B cell (primary cell): ENCODE data around the gene SH3RF3. TPM values are rescaled to one million over a fixed set of nuclear protein-coding genes. Genes with fewer than 3 reads are reported as not detected.

Experiments used
- ATAC-seq: fragments of 200-7000 bp; cut with Tn5 transposase; one replicate; pipeline ENCODE4 v1.10.0; 2021; ENCODE audit warnings: low read depth, mild to moderate bottlenecking, moderate number of reproducible peaks, moderate library complexity
- CTCF ChIA-PET: fragments of 350-600 bp; sonication (Branson Sonifier 250); formaldehyde crosslinking; loops from one replicate; lab custom pipeline; 2021; ENCODE audit warnings: antibody characterized with exemption, inconsistent platforms; lab: Charles Lee
- POLR2A ChIA-PET: fragments of 350-600 bp; sonication (Branson Sonifier 250); formaldehyde crosslinking; loops from one replicate; lab custom pipeline; 2021; ENCODE audit warnings: antibody characterized with exemption; lab: Charles Lee
- DNase-seq: peaks from one replicate; pipeline ENCODE4 v3.0.0; 2013
- H2AFZ ChIP-seq: 2 replicates; pipeline ENCODE4 v1.6.1; 2012; ENCODE audit warnings: mild to moderate bottlenecking, low read depth, low read length; ENCODE audit not compliant: insufficient read depth, poor library complexity, severe bottlenecking
- H3K27ac ChIP-seq, 2 donors: 1 replicate in 1 of 2; 2 replicates in 1 of 2; pipeline ENCODE4 v1.5.1; 2012 to 2013; ENCODE audit warnings: low read length in 2 of 2, mild to moderate bottlenecking in 2 of 2, moderate library complexity in 1 of 2
- H3K27me3 ChIP-seq, 4 experiments: fragments of 200-600 bp in 1 of 4; sonication (generic) in 1 of 4; replicated peaks in 1 of 4; 1 replicate in 2 of 4; 2 replicates in 2 of 4; pipeline versions ENCODE4 v1.6.1 to v1.7.0; 2013 to 2016; ENCODE audit warnings: low read length in 3 of 4, mild to moderate bottlenecking in 2 of 4, mixed read lengths in 1 of 4, moderate library complexity in 1 of 4; ENCODE audit not compliant: insufficient read depth in 4 of 4, control insufficient read depth in 3 of 4; ENCODE audit errors: control extremely low read depth in 1 of 4
- H3K36me3 ChIP-seq, 2 experiments: replicated peaks in 1 of 2; 1 replicate in 1 of 2; 2 replicates in 1 of 2; pipeline versions ENCODE4 v1.6.1 to v1.7.1; 2013; ENCODE audit warnings: low read length in 1 of 2; ENCODE audit not compliant: insufficient read depth in 2 of 2, control insufficient read depth in 1 of 2; ENCODE audit errors: control extremely low read depth in 1 of 2, extremely low read depth in 1 of 2
- H3K4me1 ChIP-seq, 2 donors: fragments of 200-600 bp in 1 of 2; sonication (generic) in 1 of 2; 1 replicate in 1 of 2; 2 replicates in 1 of 2; pipeline versions ENCODE4 v1.5.1 to v1.6.1; 2013 to 2017; ENCODE audit warnings: low read length in 2 of 2; ENCODE audit not compliant: control insufficient read depth in 2 of 2, insufficient read depth in 2 of 2
- H3K4me2 ChIP-seq: replicated peaks from 2 replicates; pipeline ENCODE3; 2012; ENCODE audit warnings: mild to moderate bottlenecking, low read depth, low read length; ENCODE audit not compliant: poor library complexity, severe bottlenecking
- H3K4me3 ChIP-seq, 5 experiments: fragments of 200-600 bp in 1 of 5; sonication (generic) in 1 of 5; 1 replicate in 3 of 5; 2 replicates in 2 of 5; pipeline versions ENCODE4 v1.5.1 to v1.7.0; 2011 to 2016; ENCODE audit warnings: low read length in 4 of 5, mild to moderate bottlenecking in 4 of 5, low read depth in 2 of 5, control low read depth in 1 of 5, moderate library complexity in 1 of 5; ENCODE audit not compliant: insufficient read depth in 1 of 5; ENCODE audit errors: control extremely low read depth in 1 of 5, extremely low read depth in 1 of 5
- H3K79me2 ChIP-seq: fragments of 200-600 bp; sonication (generic); one replicate; pipeline ENCODE4 v1.6.0; 2016; ENCODE audit warnings: low read length; ENCODE audit not compliant: control insufficient read depth, insufficient read depth
- H3K9ac ChIP-seq: fragments of 200-600 bp; sonication (generic); 2 replicates; pipeline ENCODE4 v1.6.1; 2017; ENCODE audit warnings: mild to moderate bottlenecking, low read length, moderate library complexity
- H3K9me3 ChIP-seq, 3 donors: one replicate each; pipeline versions ENCODE4 v1.6.1 to v1.7.1; 2013; ENCODE audit warnings: low read length in 2 of 3; ENCODE audit not compliant: control insufficient read depth in 2 of 3, insufficient read depth in 1 of 3; ENCODE audit errors: control extremely low read depth in 1 of 3
- H4K20me1 ChIP-seq: 2 replicates; pipeline ENCODE4 v1.6.0; 2012; ENCODE audit warnings: mild to moderate bottlenecking, low read length; ENCODE audit not compliant: insufficient read depth, control insufficient read depth, poor library complexity, severe bottlenecking
- H3K27ac Mint-ChIP-seq: one replicate; pipeline ENCODE4 v1.8.0; 2021; ENCODE audit warnings: mixed read lengths
- H3K27me3 Mint-ChIP-seq: one replicate; pipeline ENCODE4 v1.8.0; 2021; ENCODE audit warnings: mixed read lengths
- H3K4me1 Mint-ChIP-seq: one replicate; pipeline ENCODE4 v1.8.0; 2021; ENCODE audit warnings: mixed read lengths
- H3K4me3 Mint-ChIP-seq: one replicate; pipeline ENCODE4 v1.8.0; 2021; ENCODE audit warnings: mixed read lengths
- H3K9me3 Mint-ChIP-seq: one replicate; pipeline ENCODE4 v1.8.0; 2022; ENCODE audit warnings: mixed read lengths; ENCODE audit not compliant: insufficient read depth
- CTCF ChIP-seq: fragments of 200-600 bp; IDR thresholded peaks from one replicate; pipeline ENCODE4 v1.8.0; 2022; ENCODE audit warnings: antibody characterized with exemption, mild to moderate bottlenecking
- EZH2 ChIP-seq: IDR thresholded peaks from 2 replicates; pipeline ENCODE4 v1.6.1; 2012; ENCODE audit warnings: borderline replicate concordance, low read depth, mild to moderate bottlenecking, moderate library complexity, low read length; ENCODE audit not compliant: insufficient read depth, poor library complexity, severe bottlenecking
- WGBS: methylation state at CpG from one replicate; pipeline ENCODE4 v1.1.5; 2013; ENCODE audit warnings: missing lambda C conversion rate; ENCODE audit not compliant: insufficient coverage; 5-methylcytosine and 5-hydroxymethylcytosine counted together
- intact Hi-C: fragments of 100-400 bp; cut with micrococcal nuclease; formaldehyde crosslinking; loops from one replicate; pipeline ENCODE4 v1.10.0; 2022
- polyA plus RNA-seq: library from polyadenylated mRNA; depleted of rRNA; stranded (reverse); fragments of >200 nt; gene quantifications from 2 replicates; pipeline ENCODE4 v1.2.3, GENCODE V29; 2012
- total RNA-seq, 2 donors: library from RNA; stranded (reverse); fragments of 120-200 nt in 1 of 2; gene quantifications; 1 replicate in 1 of 2; 2 replicates in 1 of 2; pipeline versions ENCODE4 v1.2.3 to v1.2.4, GENCODE V29; 2013 to 2022

SH3RF3 gene
- total and polyA plus RNA-seq, 2 donors (not counting 1 experiment from before 2014, with no cell fraction given): 0.07 to 1.2 TPM

DNA sequence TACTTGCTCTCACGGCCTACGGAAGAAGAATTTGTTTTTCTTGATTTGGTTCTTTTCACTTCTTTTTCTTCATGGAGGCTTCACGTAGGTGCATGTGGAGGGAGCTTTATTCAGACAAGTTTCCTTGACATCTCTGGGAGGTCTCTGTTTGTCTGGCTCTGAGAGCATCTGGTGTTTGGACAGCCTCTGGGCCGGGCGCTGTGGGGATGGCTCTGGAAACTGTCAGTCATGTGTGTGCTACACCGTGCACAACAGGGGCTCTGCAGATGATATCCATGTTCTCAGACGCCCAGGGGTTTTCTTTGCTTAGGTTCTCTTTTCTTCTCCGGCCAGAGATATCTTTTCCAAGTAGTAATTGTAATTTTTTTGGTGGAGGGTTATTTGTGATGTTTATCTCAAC, 130.7 kb downstream of the SH3RF3 start:
- CTCF ChIA-PET: no interaction called here
- Histone ChIP-seq H3K27me3 (no peaks in the 10 kb centered on the region), H4K20me1 (no peaks in the 10 kb centered on the region), H3K27ac (no peak overlapping the region), H3K79me2 (peaks cover 2% of the 10 kb centered on the region), H3K4me1 (peaks cover 36 to 37% of the 10 kb centered on the region in 2 donors), H3K4me3 (no peak overlapping the region), H3K9me3 (no peaks in the 10 kb centered on the region), H3K4me2 (no peak overlapping the region), H3K36me3 (no peaks in the 10 kb centered on the region), H2AFZ (no peak overlapping the region), H3K9ac (no peak overlapping the region)
- no peaks in the 10 kb centered on the region for H3K9me3 Mint-ChIP-seq
- H3K27me3 Mint-ChIP-seq: no peaks in the 10 kb centered on the region
- no peak for DNase-seq
- no peak overlapping the region for H3K4me3 Mint-ChIP-seq
- H3K27ac Mint-ChIP-seq: no peak overlapping the region
- TF ChIP-seq CTCF (no peak), EZH2 (no peak)
- intact Hi-C loops: loop anchor here (10.0 kb wide), 1 partner anchor 125 kb away; no protein-coding TSS in a partner anchor
- no peak for ATAC-seq
- WGBS: 97% methylated on average over 5 of the region's 8 CpGs
- H3K4me1 Mint-ChIP-seq: peaks cover 37% of the 10 kb centered on the region
- POLR2A ChIA-PET: no interaction called here

DNA sequence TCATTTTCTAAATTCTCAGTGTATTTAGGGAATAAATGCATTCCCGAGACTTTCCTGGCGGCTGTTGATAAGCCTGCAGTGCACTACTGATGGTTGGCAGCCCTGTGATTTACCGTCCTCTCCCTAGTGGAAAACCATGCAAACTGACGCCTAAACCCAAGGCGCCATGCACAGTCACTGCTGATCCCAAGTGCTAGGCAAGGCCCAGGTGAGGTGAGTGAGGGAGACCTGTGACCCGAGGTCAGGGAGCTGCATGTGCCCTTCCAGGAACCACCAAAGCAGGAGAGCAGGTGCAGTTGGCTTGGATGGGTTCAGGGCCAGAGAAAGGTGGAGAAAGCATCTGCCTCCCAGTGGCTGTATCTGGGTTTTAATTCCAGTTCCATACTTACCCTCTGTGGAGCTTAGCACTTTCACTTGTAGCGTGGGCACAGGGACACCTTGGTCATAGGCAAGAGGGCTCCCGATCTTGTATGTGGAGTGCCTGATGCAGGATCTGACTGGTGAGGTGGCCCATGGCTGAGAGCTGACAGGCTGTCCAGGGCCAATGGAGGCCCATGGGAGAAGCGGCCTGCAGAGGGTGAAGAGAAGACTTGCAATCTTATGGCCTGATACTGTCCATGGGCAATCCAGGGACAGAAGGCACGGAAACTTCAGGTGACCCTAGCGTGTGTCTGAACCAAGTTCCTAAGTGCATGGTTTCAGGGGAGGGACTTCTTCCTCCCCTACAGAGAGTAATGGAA, 131.3 kb downstream of the SH3RF3 start:
- intact Hi-C loops: no loop called here
- Histone ChIP-seq H3K36me3 (no peaks in the 10 kb centered on the region), H2AFZ (no peak overlapping the region), H3K27ac (no peak overlapping the region), H3K27me3 (no peaks in the 10 kb centered on the region), H3K4me3 (no peak overlapping the region), H3K9ac (no peak overlapping the region), H4K20me1 (no peaks in the 10 kb centered on the region), H3K4me1 (peaks cover 30 to 31% of the 10 kb centered on the region in 2 donors), H3K9me3 (no peaks in the 10 kb centered on the region), H3K4me2 (no peak overlapping the region), H3K79me2 (peaks cover 6% of the 10 kb centered on the region)
- H3K4me1 Mint-ChIP-seq: peaks cover 31% of the 10 kb centered on the region
- H3K27me3 Mint-ChIP-seq: no peaks in the 10 kb centered on the region
- WGBS: 98% methylated on average over 8 of the region's 11 CpGs
- no peak for ATAC-seq
- DNase-seq: no peak
- no peak overlapping the region for H3K4me3 Mint-ChIP-seq
- no peak overlapping the region for H3K27ac Mint-ChIP-seq
- ChIA-PET POLR2A (no interaction called here), CTCF (no interaction called here)
- TF ChIP-seq EZH2 (no peak), CTCF (no peak)
- H3K9me3 Mint-ChIP-seq: no peaks in the 10 kb centered on the region
